HepG2 (cell line): ENCODE data around the gene SCAPER.

Experiments
- IKZF4 ChIP-seq: sonication (generic); formaldehyde crosslinking; IDR thresholded peaks from 2 replicates; pipeline ENCODE4 v1.5.1; 2020; ENCODE audit warnings: borderline replicate concordance, mild to moderate bottlenecking, low read depth, missing genetic modification reagents; ENCODE audit errors: not compliant biosample characterization
- JUNB ChIP-seq: sonication (generic); formaldehyde crosslinking; IDR thresholded peaks from 2 replicates; pipeline ENCODE4 v1.8.0; 2022; ENCODE audit warnings: missing genetic modification reagents, mild to moderate bottlenecking, borderline replicate concordance
- MAFK ChIP-seq, 2 experiments: IDR thresholded peaks in 1 of 2; conservative IDR thresholded peaks in 1 of 2; 2 replicates each; pipeline ENCODE4 v1.6.1; 2011; ENCODE audit warnings: improper control_type of control experiment in 2 of 2, low read length in 2 of 2
- PCBP1 ChIP-seq: fragments of 200-400 bp; formaldehyde crosslinking; IDR thresholded peaks from 2 replicates; pipeline ENCODE4 v1.6.1; 2017; ENCODE audit warnings: mild to moderate bottlenecking, low read depth, low read length, borderline replicate concordance
- POLR2A ChIP-seq, 2 experiments: IDR thresholded peaks; 2 replicates each; pipeline ENCODE4 v1.6.1; 2011; ENCODE audit warnings: low read depth in 2 of 2, low read length in 2 of 2, mild to moderate bottlenecking in 1 of 2, moderate library complexity in 1 of 2; ENCODE audit not compliant: insufficient read depth in 1 of 2
- SP2 ChIP-seq: sonication (generic); formaldehyde crosslinking; IDR thresholded peaks from 2 replicates; pipeline ENCODE4 v1.5.1; 2020; ENCODE audit warnings: mild to moderate bottlenecking, missing genetic modification reagents
- STAT6 ChIP-seq: sonication (generic); formaldehyde crosslinking; IDR thresholded peaks from 2 replicates; pipeline ENCODE4 v1.4.0; 2020; ENCODE audit warnings: missing genetic modification reagents, mild to moderate bottlenecking, borderline replicate concordance
- ZBTB33 ChIP-seq: sonication (generic); formaldehyde crosslinking; IDR thresholded peaks from 2 replicates; pipeline ENCODE4 v1.4.0; 2020; ENCODE audit warnings: missing genetic modification reagents
- ZNF446 ChIP-seq: sonication (generic); formaldehyde crosslinking; IDR thresholded peaks from 2 replicates; pipeline ENCODE4 v1.5.0; 2020; ENCODE audit warnings: mild to moderate bottlenecking, missing genetic modification reagents
- ZNF607 ChIP-seq: sonication (generic); formaldehyde crosslinking; IDR thresholded peaks from 2 replicates; pipeline ENCODE4 v1.5.1; 2020; ENCODE audit warnings: missing genetic modification reagents, mild to moderate bottlenecking, borderline replicate concordance
- TF ChIP-seq, protein P1 (sequence below): sonication (generic); formaldehyde crosslinking; IDR thresholded peaks from 2 replicates; pipeline ENCODE4 v1.8.1; 2023; ENCODE audit warnings: mild to moderate bottlenecking, moderate library complexity, missing genetic modification reagents
- TF ChIP-seq, protein P2 (sequence below): sonication (generic); formaldehyde crosslinking; IDR thresholded peaks from 2 replicates; pipeline ENCODE4 v1.8.0; 2022; ENCODE audit warnings: missing genetic modification reagents, mild to moderate bottlenecking, moderate library complexity, borderline replicate concordance
- TF ChIP-seq, protein P3 (sequence below): sonication (generic); formaldehyde crosslinking; IDR thresholded peaks from 2 replicates; pipeline ENCODE4 v1.4.0; 2020; ENCODE audit warnings: missing genetic modification reagents

DNA sequence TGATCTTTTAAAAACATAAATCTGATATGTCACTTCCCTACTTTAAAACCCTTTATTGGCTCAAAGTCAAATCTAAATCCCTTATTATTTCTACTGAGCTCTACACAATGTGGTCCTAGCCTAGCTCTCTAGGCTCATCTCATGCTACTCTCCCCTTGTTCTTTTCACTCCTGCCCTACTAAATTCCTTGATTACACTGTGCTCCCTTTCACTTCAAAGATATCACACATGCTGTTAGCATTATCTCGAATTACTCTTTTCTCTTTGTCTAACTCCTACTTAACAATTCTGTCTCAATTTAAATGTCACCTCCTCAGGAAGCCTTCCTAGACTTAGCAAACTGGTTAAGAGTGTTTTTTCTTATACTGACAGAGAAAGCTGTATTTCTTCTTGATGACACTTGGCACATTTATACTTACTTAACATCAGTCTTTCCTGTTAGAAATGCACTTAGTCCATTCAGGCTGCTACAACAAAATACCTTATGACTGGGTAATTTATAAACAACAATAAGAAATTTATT is 102.0 kb downstream of the SCAPER start:
- TF ChIP-seq ZBTB33 (CRISPR knock-in tag) (no peak), MAFK (conservative IDR thresholded peaks at IDR 0.05 in 1 of 2, IDR thresholded peaks at IDR 0.05 in 1 of 2; ENCODE audit: low read length in 2 of 2) (no peak), ZNF446 (no peak), PCBP1 (no peak), SP2 (CRISPR knock-in tag) (no peak), IKZF4 (CRISPR knock-in tag) (no peak), STAT6 (CRISPR knock-in tag) (no peak), POLR2A (IDR thresholded peaks at IDR 0.05; ENCODE audit: insufficient read depth in 1 of 2, low read depth in 2 of 2, low read length in 2 of 2) (no peak), JUNB (CRISPR knock-in tag) (no peak), ZNF607 (CRISPR knock-in tag) (no peak)
- TF ChIP-seq, protein P1, sequence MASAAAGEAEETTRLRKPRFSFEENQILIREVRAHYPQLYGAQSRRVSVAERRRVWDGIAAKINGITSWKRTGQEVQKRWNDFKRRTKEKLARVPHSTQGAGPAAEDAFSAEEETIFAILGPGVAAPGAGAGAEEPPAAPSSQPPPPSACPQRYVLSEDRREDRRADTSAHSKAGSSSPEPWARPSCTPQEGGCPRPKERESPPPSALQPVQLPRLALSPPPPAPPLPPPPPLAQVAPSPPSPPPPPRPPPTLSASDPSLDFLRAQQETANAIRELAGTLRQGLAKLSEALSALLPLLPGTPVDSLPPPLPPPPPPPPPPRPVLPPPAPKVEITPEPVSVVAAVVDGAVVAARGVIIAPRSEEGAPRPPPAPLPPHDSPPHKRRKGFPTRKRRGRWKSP (CRISPR knock-in tag): no peak
- TF ChIP-seq, protein P2, sequence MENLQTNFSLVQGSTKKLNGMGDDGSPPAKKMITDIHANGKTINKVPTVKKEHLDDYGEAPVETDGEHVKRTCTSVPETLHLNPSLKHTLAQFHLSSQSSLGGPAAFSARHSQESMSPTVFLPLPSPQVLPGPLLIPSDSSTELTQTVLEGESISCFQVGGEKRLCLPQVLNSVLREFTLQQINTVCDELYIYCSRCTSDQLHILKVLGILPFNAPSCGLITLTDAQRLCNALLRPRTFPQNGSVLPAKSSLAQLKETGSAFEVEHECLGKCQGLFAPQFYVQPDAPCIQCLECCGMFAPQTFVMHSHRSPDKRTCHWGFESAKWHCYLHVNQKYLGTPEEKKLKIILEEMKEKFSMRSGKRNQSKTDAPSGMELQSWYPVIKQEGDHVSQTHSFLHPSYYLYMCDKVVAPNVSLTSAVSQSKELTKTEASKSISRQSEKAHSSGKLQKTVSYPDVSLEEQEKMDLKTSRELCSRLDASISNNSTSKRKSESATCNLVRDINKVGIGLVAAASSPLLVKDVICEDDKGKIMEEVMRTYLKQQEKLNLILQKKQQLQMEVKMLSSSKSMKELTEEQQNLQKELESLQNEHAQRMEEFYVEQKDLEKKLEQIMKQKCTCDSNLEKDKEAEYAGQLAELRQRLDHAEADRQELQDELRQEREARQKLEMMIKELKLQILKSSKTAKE (CRISPR knock-in tag): no peak
- TF ChIP-seq, protein P3, sequence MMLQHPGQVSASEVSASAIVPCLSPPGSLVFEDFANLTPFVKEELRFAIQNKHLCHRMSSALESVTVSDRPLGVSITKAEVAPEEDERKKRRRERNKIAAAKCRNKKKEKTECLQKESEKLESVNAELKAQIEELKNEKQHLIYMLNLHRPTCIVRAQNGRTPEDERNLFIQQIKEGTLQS (CRISPR knock-in tag): no peak
